Measurements from ENCODE around the gene SCIN.

The SCIN gene

GRCh38 chr7:12570168-12570533 is 369 bp upstream of the SCIN start:
- no peak for DNase-seq

GRCh38 chr7:12571691-12572090 is 1.2 kb downstream of the SCIN start:
- no peak for DNase-seq

GRCh38 chr7:12572941-12573575 is 2.5 kb downstream of the SCIN start:
- no peak for DNase-seq

- DNase-seq: no peak
Observed at GRCh38 chr7:12573885-12574284, 3.4 kb downstream of the SCIN start.

- no peak for DNase-seq
Observed at GRCh38 chr7:12578930-12579640, 8.6 kb downstream of the SCIN start.

- no peak for DNase-seq
Observed at GRCh38 chr7:12581897-12582296, 11.4 kb downstream of the SCIN start.

GRCh38 chr7:12582362-12582761 is 11.8 kb downstream of the SCIN start:
- no peak for DNase-seq

- DNase-seq: no peak
Observed at GRCh38 chr7:12583176-12583575, 12.7 kb downstream of the SCIN start.

GRCh38 chr7:12583922-12584321 is 13.4 kb downstream of the SCIN start:
- no peak for DNase-seq

- no peak for DNase-seq
Observed at GRCh38 chr7:12584930-12585329, 14.4 kb downstream of the SCIN start.

- no peak for DNase-seq
Observed at GRCh38 chr7:12586271-12586670, 15.8 kb downstream of the SCIN start.

- no peak for DNase-seq
Observed at GRCh38 chr7:12588259-12588904, 17.9 kb downstream of the SCIN start.

- DNase-seq: no peak
Observed at GRCh38 chr7:12590559-12590958, 20.0 kb downstream of the SCIN start.

- DNase-seq: no peak
Observed at GRCh38 chr7:12594122-12594897, 23.8 kb downstream of the SCIN start.

- DNase-seq: no peak
Observed at GRCh38 chr7:12595148-12595547, 24.6 kb downstream of the SCIN start.

- no peak for DNase-seq
Observed at GRCh38 chr7:12596225-12596790, 25.8 kb downstream of the SCIN start.

- no peak for DNase-seq
Observed at GRCh38 chr7:12601302-12601869, 30.9 kb downstream of the SCIN start.

GRCh38 chr7:12607134-12607533 is 36.6 kb downstream of the SCIN start:
- no peak for DNase-seq

GRCh38 chr7:12609561-12609960 is 39.0 kb downstream of the SCIN start:
- DNase-seq: no peak

- no peak for DNase-seq
Observed at GRCh38 chr7:12610899-12611298, 40.4 kb downstream of the SCIN start.

- no peak for DNase-seq
Observed at GRCh38 chr7:12612622-12613021, 42.1 kb downstream of the SCIN start.

GRCh38 chr7:12619461-12620069 is 49.0 kb downstream of the SCIN start:
- DNase-seq: no peak

Measured in activated CD8-positive, alpha-beta memory T cell treated with anti-CD3 and anti-CD28 coated beads, Interleukin-2, amount 50 U/mL, for 4 hours (primary cell).